HEK293 (cell line): ENCODE data around the gene ESR2.

Experiments
- PRDM10 ChIP-seq: fragments of 450-650 bp; formaldehyde crosslinking; IDR thresholded peaks from 2 replicates; pipeline ENCODE4 v1.5.1; 2016; ENCODE audit warnings: missing biosample characterization, missing genetic modification characterization
- TRIM28 ChIP-seq: IDR thresholded peaks from 2 replicates; pipeline ENCODE4 v1.6.1; 2011; ENCODE audit warnings: low read length, control low read depth, borderline replicate concordance
- YY1 ChIP-seq: fragments of 450-650 bp; formaldehyde crosslinking; IDR thresholded peaks from 2 replicates; pipeline ENCODE4 v1.5.1; 2018; ENCODE audit warnings: missing biosample characterization, missing genetic modification characterization
- ZBTB20 ChIP-seq: fragments of 450-650 bp; formaldehyde crosslinking; IDR thresholded peaks from 2 replicates; pipeline ENCODE4 v1.5.1; 2016; ENCODE audit warnings: missing biosample characterization, missing genetic modification characterization
- ZNF138 ChIP-seq: fragments of 450-650 bp; formaldehyde crosslinking; IDR thresholded peaks from 2 replicates; pipeline ENCODE4 v1.5.1; 2016; ENCODE audit warnings: missing biosample characterization, missing genetic modification characterization, borderline replicate concordance
- ZNF155 ChIP-seq: fragments of 450-650 bp; formaldehyde crosslinking; IDR thresholded peaks from 2 replicates; pipeline ENCODE4 v1.5.1; 2016; ENCODE audit warnings: missing biosample characterization, missing genetic modification characterization
- ZNF837 ChIP-seq: fragments of 450-650 bp; formaldehyde crosslinking; IDR thresholded peaks from 2 replicates; pipeline ENCODE4 v1.5.1; 2016; ENCODE audit warnings: missing biosample characterization, missing genetic modification characterization
- TF ChIP-seq, protein P1 (sequence below): fragments of 450-650 bp; formaldehyde crosslinking; IDR thresholded peaks from 2 replicates; pipeline ENCODE4 v1.5.1; 2016; ENCODE audit warnings: missing biosample characterization, missing genetic modification characterization
- TF ChIP-seq, protein P2 (sequence below): fragments of 450-650 bp; formaldehyde crosslinking; IDR thresholded peaks from 2 replicates; pipeline ENCODE4 v1.5.1; 2016; ENCODE audit warnings: missing biosample characterization, missing genetic modification characterization
- TF ChIP-seq, protein P3 (sequence below): fragments of 450-650 bp; formaldehyde crosslinking; IDR thresholded peaks from 2 replicates; pipeline ENCODE4 v1.5.1; 2017; ENCODE audit warnings: missing biosample characterization, missing genetic modification characterization
- TF ChIP-seq, protein P4 (sequence below): fragments of 450-650 bp; formaldehyde crosslinking; IDR thresholded peaks from 2 replicates; pipeline ENCODE4 v1.5.1; 2016; ENCODE audit warnings: missing biosample characterization, missing genetic modification characterization
- TF ChIP-seq, protein P5 (sequence below): fragments of 450-650 bp; formaldehyde crosslinking; IDR thresholded peaks from 2 replicates; pipeline ENCODE4 v1.5.1; 2016; ENCODE audit warnings: missing biosample characterization, missing genetic modification characterization

GRCh38 chr14:64092940-64093339, 201.2 kb downstream of the ESR2 start:
- TF ChIP-seq, protein P1, sequence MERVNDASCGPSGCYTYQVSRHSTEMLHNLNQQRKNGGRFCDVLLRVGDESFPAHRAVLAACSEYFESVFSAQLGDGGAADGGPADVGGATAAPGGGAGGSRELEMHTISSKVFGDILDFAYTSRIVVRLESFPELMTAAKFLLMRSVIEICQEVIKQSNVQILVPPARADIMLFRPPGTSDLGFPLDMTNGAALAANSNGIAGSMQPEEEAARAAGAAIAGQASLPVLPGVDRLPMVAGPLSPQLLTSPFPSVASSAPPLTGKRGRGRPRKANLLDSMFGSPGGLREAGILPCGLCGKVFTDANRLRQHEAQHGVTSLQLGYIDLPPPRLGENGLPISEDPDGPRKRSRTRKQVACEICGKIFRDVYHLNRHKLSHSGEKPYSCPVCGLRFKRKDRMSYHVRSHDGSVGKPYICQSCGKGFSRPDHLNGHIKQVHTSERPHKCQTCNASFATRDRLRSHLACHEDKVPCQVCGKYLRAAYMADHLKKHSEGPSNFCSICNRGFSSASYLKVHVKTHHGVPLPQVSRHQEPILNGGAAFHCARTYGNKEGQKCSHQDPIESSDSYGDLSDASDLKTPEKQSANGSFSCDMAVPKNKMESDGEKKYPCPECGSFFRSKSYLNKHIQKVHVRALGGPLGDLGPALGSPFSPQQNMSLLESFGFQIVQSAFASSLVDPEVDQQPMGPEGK (tag by site-specific recombination), result no peak
- TF ChIP-seq, protein P2, sequence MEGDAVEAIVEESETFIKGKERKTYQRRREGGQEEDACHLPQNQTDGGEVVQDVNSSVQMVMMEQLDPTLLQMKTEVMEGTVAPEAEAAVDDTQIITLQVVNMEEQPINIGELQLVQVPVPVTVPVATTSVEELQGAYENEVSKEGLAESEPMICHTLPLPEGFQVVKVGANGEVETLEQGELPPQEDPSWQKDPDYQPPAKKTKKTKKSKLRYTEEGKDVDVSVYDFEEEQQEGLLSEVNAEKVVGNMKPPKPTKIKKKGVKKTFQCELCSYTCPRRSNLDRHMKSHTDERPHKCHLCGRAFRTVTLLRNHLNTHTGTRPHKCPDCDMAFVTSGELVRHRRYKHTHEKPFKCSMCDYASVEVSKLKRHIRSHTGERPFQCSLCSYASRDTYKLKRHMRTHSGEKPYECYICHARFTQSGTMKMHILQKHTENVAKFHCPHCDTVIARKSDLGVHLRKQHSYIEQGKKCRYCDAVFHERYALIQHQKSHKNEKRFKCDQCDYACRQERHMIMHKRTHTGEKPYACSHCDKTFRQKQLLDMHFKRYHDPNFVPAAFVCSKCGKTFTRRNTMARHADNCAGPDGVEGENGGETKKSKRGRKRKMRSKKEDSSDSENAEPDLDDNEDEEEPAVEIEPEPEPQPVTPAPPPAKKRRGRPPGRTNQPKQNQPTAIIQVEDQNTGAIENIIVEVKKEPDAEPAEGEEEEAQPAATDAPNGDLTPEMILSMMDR (tag by site-specific recombination), result no peak
- TF ChIP-seq, protein P3, sequence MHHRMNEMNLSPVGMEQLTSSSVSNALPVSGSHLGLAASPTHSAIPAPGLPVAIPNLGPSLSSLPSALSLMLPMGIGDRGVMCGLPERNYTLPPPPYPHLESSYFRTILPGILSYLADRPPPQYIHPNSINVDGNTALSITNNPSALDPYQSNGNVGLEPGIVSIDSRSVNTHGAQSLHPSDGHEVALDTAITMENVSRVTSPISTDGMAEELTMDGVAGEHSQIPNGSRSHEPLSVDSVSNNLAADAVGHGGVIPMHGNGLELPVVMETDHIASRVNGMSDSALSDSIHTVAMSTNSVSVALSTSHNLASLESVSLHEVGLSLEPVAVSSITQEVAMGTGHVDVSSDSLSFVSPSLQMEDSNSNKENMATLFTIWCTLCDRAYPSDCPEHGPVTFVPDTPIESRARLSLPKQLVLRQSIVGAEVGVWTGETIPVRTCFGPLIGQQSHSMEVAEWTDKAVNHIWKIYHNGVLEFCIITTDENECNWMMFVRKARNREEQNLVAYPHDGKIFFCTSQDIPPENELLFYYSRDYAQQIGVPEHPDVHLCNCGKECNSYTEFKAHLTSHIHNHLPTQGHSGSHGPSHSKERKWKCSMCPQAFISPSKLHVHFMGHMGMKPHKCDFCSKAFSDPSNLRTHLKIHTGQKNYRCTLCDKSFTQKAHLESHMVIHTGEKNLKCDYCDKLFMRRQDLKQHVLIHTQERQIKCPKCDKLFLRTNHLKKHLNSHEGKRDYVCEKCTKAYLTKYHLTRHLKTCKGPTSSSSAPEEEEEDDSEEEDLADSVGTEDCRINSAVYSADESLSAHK (tag by site-specific recombination), result no peak
- no peak for TF ChIP-seq ZNF837 (tag by site-specific recombination)
- TF ChIP-seq, protein P4, sequence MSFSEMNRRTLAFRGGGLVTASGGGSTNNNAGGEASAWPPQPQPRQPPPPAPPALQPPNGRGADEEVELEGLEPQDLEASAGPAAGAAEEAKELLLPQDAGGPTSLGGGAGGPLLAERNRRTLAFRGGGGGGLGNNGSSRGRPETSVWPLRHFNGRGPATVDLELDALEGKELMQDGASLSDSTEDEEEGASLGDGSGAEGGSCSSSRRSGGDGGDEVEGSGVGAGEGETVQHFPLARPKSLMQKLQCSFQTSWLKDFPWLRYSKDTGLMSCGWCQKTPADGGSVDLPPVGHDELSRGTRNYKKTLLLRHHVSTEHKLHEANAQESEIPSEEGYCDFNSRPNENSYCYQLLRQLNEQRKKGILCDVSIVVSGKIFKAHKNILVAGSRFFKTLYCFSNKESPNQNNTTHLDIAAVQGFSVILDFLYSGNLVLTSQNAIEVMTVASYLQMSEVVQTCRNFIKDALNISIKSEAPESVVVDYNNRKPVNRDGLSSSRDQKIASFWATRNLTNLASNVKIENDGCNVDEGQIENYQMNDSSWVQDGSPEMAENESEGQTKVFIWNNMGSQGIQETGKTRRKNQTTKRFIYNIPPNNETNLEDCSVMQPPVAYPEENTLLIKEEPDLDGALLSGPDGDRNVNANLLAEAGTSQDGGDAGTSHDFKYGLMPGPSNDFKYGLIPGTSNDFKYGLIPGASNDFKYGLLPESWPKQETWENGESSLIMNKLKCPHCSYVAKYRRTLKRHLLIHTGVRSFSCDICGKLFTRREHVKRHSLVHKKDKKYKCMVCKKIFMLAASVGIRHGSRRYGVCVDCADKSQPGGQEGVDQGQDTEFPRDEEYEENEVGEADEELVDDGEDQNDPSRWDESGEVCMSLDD, result no peak
- no peak for TF ChIP-seq ZNF155 (tag by site-specific recombination)
- no peak for TF ChIP-seq TRIM28
- TF ChIP-seq ZNF138, result no peak
- no peak for TF ChIP-seq ZBTB20 (tag by site-specific recombination)
- no peak for TF ChIP-seq PRDM10 (tag by site-specific recombination)
- no peak for TF ChIP-seq YY1 (tag by site-specific recombination)
- TF ChIP-seq, protein P5, sequence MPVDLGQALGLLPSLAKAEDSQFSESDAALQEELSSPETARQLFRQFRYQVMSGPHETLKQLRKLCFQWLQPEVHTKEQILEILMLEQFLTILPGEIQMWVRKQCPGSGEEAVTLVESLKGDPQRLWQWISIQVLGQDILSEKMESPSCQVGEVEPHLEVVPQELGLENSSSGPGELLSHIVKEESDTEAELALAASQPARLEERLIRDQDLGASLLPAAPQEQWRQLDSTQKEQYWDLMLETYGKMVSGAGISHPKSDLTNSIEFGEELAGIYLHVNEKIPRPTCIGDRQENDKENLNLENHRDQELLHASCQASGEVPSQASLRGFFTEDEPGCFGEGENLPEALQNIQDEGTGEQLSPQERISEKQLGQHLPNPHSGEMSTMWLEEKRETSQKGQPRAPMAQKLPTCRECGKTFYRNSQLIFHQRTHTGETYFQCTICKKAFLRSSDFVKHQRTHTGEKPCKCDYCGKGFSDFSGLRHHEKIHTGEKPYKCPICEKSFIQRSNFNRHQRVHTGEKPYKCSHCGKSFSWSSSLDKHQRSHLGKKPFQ, result no peak
